ENCODE measurements around the gene MRRF. TPM values are rescaled to one million over a fixed set of nuclear protein-coding genes. Genes with fewer than 3 reads are reported as not detected.

The MRRF gene
- total RNA-seq, 3 donors from 2014 or later (not counting 1 experiment from before 2014, with no cell fraction given): 17.7 to 29.9 (median 21.3) TPM

- no peaks in the 10 kb centered on the region for H3K27me3 ChIP-seq (ENCODE audit: control insufficient read depth, insufficient read depth, low read length)
- peaks cover 20% of the 10 kb centered on the region for H3K36me3 ChIP-seq (ENCODE audit: control insufficient read depth, insufficient read depth, low read length)
- H3K27ac Mint-ChIP-seq: no peak overlapping the region
- peaks cover 22% of the 10 kb centered on the region for H3K36me3 Mint-ChIP-seq
- no peak overlapping the region for H3K27ac ChIP-seq (ENCODE audit: low read length)
- TF ChIP-seq, protein P1, sequence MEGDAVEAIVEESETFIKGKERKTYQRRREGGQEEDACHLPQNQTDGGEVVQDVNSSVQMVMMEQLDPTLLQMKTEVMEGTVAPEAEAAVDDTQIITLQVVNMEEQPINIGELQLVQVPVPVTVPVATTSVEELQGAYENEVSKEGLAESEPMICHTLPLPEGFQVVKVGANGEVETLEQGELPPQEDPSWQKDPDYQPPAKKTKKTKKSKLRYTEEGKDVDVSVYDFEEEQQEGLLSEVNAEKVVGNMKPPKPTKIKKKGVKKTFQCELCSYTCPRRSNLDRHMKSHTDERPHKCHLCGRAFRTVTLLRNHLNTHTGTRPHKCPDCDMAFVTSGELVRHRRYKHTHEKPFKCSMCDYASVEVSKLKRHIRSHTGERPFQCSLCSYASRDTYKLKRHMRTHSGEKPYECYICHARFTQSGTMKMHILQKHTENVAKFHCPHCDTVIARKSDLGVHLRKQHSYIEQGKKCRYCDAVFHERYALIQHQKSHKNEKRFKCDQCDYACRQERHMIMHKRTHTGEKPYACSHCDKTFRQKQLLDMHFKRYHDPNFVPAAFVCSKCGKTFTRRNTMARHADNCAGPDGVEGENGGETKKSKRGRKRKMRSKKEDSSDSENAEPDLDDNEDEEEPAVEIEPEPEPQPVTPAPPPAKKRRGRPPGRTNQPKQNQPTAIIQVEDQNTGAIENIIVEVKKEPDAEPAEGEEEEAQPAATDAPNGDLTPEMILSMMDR (IDR thresholded peaks at IDR 0.05): no peak
- no peak overlapping the region for H3K4me3 ChIP-seq (ENCODE audit: low read length)
- 95% methylated on average over 3 of the region's 3 CpGs for WGBS (ENCODE audit: insufficient coverage)
- H3K9me3 Mint-ChIP-seq: no peaks in the 10 kb centered on the region
- H3K4me3 Mint-ChIP-seq: no peak overlapping the region
- ATAC-seq (no peak), DNase-seq (no peak)
- no peaks in the 10 kb centered on the region for H3K4me1 ChIP-seq (ENCODE audit: control insufficient read depth, insufficient read depth, low read length)
- H3K4me1 Mint-ChIP-seq: peaks cover 0 to 9% of the 10 kb centered on the region in 2 donors
- H3K27me3 Mint-ChIP-seq (ENCODE audit: low read depth in 2 of 2): no peaks in the 10 kb centered on the region
- intact Hi-C loops (cut with micrococcal nuclease): no loop called here
- no peaks in the 10 kb centered on the region for H3K9me3 ChIP-seq (ENCODE audit: control insufficient read depth, insufficient read depth, low read length)
Observed at GRCh38 chr9:122297512-122297911, 32.8 kb downstream of the MRRF start.

- Mint-ChIP-seq H3K9me3 (no peaks in the 10 kb centered on the region), H3K36me3 (peaks cover 11% of the 10 kb centered on the region), H3K4me1 (peaks cover 0 to 9% of the 10 kb centered on the region in 2 donors), H3K4me3 (no peak overlapping the region), H3K27me3 (ENCODE audit: low read depth in 2 of 2) (no peaks in the 10 kb centered on the region), H3K27ac (no peak overlapping the region)
- Histone ChIP-seq H3K9me3 (ENCODE audit: control insufficient read depth, insufficient read depth, low read length) (no peaks in the 10 kb centered on the region), H3K27ac (ENCODE audit: low read length) (no peak overlapping the region), H3K4me1 (ENCODE audit: control insufficient read depth, insufficient read depth, low read length) (no peaks in the 10 kb centered on the region), H3K27me3 (ENCODE audit: control insufficient read depth, insufficient read depth, low read length) (no peaks in the 10 kb centered on the region), H3K4me3 (ENCODE audit: low read length) (no peak overlapping the region), H3K36me3 (ENCODE audit: control insufficient read depth, insufficient read depth, low read length) (peaks cover 15% of the 10 kb centered on the region)
- intact Hi-C loops (cut with micrococcal nuclease): no loop called here
- TF ChIP-seq, protein P1 (IDR thresholded peaks at IDR 0.05): no peak
- DNase-seq: no peak
- 100% methylated on average over 1 of the region's 5 CpGs for whole genome bisulfite sequencing (ENCODE audit: insufficient coverage)
- no peak for ATAC-seq
Observed at GRCh38 chr9:122302237-122303093, 37.8 kb downstream of the MRRF start.

DNA sequence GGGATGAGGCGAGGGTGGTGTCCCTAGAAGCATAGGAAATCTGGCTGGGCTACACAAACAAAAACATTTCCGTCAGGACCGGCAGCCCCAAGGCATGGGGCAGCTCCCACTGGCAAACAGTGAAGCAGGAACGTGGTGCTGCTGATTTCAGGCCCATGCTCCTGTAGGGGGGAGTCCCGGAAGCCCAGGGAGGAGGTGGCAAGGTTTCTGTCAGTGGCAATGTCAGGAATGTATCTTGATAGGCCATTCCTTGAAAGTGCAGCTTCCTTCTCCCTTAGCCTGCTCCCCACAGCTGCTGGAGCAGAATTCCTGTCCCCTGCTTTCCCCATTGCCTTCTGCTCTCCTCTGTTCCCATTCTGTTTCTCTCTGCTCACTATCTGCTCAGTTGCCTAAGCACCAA is 42.4 kb downstream of the MRRF start:
- TF ChIP-seq, protein P1 (IDR thresholded peaks at IDR 0.05): no peak
- Histone ChIP-seq H3K4me3 (ENCODE audit: low read length) (no peak overlapping the region), H3K36me3 (ENCODE audit: control insufficient read depth, insufficient read depth, low read length) (peaks cover 22% of the 10 kb centered on the region), H3K9me3 (ENCODE audit: control insufficient read depth, insufficient read depth, low read length) (no peaks in the 10 kb centered on the region), H3K4me1 (ENCODE audit: control insufficient read depth, insufficient read depth, low read length) (no peaks in the 10 kb centered on the region), H3K27me3 (ENCODE audit: control insufficient read depth, insufficient read depth, low read length) (no peaks in the 10 kb centered on the region), H3K27ac (ENCODE audit: low read length) (no peak overlapping the region)
- H3K4me1 Mint-ChIP-seq: no peaks in the 10 kb centered on the region
- ATAC-seq (no peak), DNase-seq (no peak)
- no peak overlapping the region for H3K4me3 Mint-ChIP-seq
- no peak overlapping the region for H3K27ac Mint-ChIP-seq
- intact Hi-C loops (cut with micrococcal nuclease): no loop called here
- 95% methylated on average over 5 of the region's 5 CpGs for WGBS (ENCODE audit: insufficient coverage)
- peaks cover 6% of the 10 kb centered on the region for H3K36me3 Mint-ChIP-seq
- H3K27me3 Mint-ChIP-seq (ENCODE audit: low read depth in 2 of 2): no peaks in the 10 kb centered on the region
- H3K9me3 Mint-ChIP-seq: no peaks in the 10 kb centered on the region

All from natural killer cell (primary cell).